SH-SY5Y (cell line): ENCODE measurements around the gene TMEM89.

Experiments used
- GATA2 ChIP-seq: IDR thresholded peaks from 2 replicates; pipeline ENCODE4 v1.6.1; 2011; ENCODE audit warnings: mild to moderate bottlenecking, low read depth, low read length
- GATA3 ChIP-seq: IDR thresholded peaks from 2 replicates; pipeline ENCODE4 v1.6.1; 2011; ENCODE audit warnings: low read depth, mild to moderate bottlenecking, low read length, moderate library complexity

DNA sequence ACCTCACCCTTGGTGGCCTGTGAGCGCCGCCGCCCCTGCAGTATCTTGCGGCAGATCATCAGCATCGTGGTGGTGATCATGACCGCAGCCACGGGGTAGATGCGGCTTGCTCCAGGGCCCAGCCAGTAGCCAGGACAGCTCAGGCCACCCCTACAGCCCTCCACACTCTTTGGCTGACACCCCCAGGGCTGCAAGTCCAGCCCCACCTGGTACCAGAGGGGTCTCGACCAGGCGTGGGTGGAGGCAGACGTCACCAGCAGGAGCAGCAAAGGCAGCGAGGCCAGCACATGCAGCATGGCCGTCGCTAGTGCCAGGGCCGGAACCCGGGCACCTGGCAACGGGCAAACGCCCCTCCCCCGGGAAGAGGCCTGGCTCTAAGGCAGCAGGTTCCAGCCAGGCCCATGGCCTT lies at the start of gene TMEM89:
- TF ChIP-seq GATA3 (no peak), GATA2 (no peak)
